ENCODE measurements around the gene CD300C.
"Not testable (repeated sequence)": the region's sequence is repeated elsewhere in the genome, so short reads cannot be mapped to it uniquely, and the experiment has no call there.

The CD300C gene

GRCh38 chr17:74561586-74561985 is 15.7 kb upstream of the CD300C start:
- Histone ChIP-seq H3K36me3 (ENCODE audit: control insufficient read depth in 4 of 4, insufficient read depth in 4 of 4, low read length in 3 of 4) (no peaks in the 10 kb centered on the region), H3K9me3 (ENCODE audit: control extremely low read depth in 1 of 5, control insufficient read depth in 4 of 5, insufficient read depth in 2 of 5, low read depth in 1 of 5, low read length in 4 of 5) (no peaks in the 10 kb centered on the region), H3K27ac (ENCODE audit: insufficient read depth in 1 of 2, low read depth in 1 of 2, low read length in 2 of 2, poor library complexity in 1 of 2, severe bottlenecking in 2 of 2) (no peak overlapping the region), H3K4me3 (ENCODE audit: control insufficient read depth in 1 of 7, extremely low read depth in 1 of 7, insufficient read depth in 4 of 7, low read depth in 2 of 7, low read length in 6 of 7) (no peak overlapping the region), H3K27me3 (replicated peaks in 2 of 5; ENCODE audit: control insufficient read depth in 4 of 5, insufficient read depth in 5 of 5, low read length in 4 of 5) (no peaks in the 10 kb centered on the region), H3K4me1 (ENCODE audit: control extremely low read depth in 1 of 4, control insufficient read depth in 4 of 4, insufficient read depth in 4 of 4, low read length in 3 of 4) (peaks cover 0 to 8% (median 5%) of the 10 kb centered on the region in 4 experiments)
- ChIA-PET POLR2A (no interaction called here), CTCF (interaction anchor here (1.4 kb wide), 1 partner anchor 8 kb away, joined by 3 read pairs; no protein-coding TSS in a partner anchor)
- DNase-seq, result peak in 1 of 3 donors; percentile 46
- WGBS (ENCODE audit: insufficient coverage), result 60% methylated on average over 2 of the region's 3 CpGs

DNA sequence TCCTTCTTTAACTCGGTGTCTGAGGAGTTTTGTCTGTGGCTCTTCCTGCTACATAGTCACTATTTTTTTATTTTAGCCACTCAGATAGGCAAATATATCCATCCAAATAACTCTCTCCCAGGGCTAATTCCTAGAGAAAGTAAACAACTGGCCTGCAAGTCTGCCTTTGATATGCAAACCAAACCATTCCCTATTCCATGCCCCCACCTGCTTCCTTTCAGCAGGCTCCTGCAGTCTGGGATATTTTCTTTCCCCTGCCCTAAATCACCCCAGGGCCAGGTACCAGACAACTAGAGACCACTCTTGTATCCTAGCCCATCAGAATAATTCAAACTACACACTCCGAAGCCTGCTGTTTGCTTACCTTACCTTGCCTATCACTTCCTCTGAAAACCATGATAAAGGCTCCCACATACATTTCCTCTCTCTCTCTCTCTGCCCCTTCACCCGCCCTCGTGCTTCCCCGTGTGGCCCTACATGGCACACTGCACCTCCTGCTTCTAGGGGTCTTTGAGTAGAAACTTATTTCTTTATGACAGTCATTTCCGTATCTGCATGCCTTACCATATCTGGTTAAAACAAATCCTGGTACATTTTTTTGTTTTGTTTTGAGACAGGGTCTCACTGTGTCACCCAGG is 13.1 kb upstream of the CD300C start:
- ChIA-PET CTCF (interaction anchor here (0.9 kb wide), 1 partner anchor 9 kb away, joined by 3 read pairs; the partner anchor contains the start of gene CD300H), POLR2A (no interaction called here)
- H3K36me3 ChIP-seq (ENCODE audit: control insufficient read depth in 4 of 4, insufficient read depth in 4 of 4, low read length in 3 of 4), result no peaks in the 10 kb centered on the region
- H3K9me3 ChIP-seq (ENCODE audit: control extremely low read depth in 1 of 5, control insufficient read depth in 4 of 5, insufficient read depth in 2 of 5, low read depth in 1 of 5, low read length in 4 of 5), result no peaks in the 10 kb centered on the region
- H3K4me1 ChIP-seq (ENCODE audit: control extremely low read depth in 1 of 4, control insufficient read depth in 4 of 4, insufficient read depth in 4 of 4, low read length in 3 of 4), result peaks cover 0 to 6% (median 2%) of the 10 kb centered on the region in 4 experiments
- H3K4me3 ChIP-seq (ENCODE audit: control insufficient read depth in 1 of 7, extremely low read depth in 1 of 7, insufficient read depth in 4 of 7, low read depth in 2 of 7, low read length in 6 of 7), result no peak overlapping the region
- H3K27me3 ChIP-seq (replicated peaks in 2 of 5; ENCODE audit: control insufficient read depth in 4 of 5, insufficient read depth in 5 of 5, low read length in 4 of 5), result no peaks in the 10 kb centered on the region
- DNase-seq, result peak in 1 of 3 donors; percentile 23
- H3K27ac ChIP-seq (ENCODE audit: insufficient read depth in 1 of 2, low read depth in 1 of 2, low read length in 2 of 2, poor library complexity in 1 of 2, severe bottlenecking in 2 of 2), result no peak overlapping the region
- WGBS (ENCODE audit: insufficient coverage), result 38% methylated on average over 5 of the region's 6 CpGs

DNA sequence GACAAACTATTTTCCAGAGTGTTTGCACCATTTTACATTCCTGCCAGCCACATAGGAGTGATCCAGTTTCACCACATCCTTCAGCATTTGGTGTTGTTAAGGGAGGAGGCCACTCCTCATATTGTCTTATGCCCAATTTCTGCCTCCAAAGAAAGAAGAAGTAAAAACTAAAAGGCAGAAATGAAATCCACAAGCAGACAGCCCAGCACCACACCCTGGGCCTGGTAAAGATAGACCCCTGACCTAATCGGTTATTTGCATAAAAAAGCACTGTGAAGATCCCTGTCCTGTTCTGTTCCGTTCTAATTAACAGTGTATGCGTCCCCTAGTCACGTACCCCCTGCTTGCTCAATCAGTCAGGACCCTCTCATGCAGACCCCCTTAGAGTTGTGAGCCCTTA is 12.5 kb upstream of the CD300C start:
- H3K27ac ChIP-seq (ENCODE audit: insufficient read depth in 1 of 2, low read depth in 1 of 2, low read length in 2 of 2, poor library complexity in 1 of 2, severe bottlenecking in 2 of 2); H3K9me3 ChIP-seq (ENCODE audit: control extremely low read depth in 1 of 5, control insufficient read depth in 4 of 5, insufficient read depth in 2 of 5, low read depth in 1 of 5, low read length in 4 of 5); H3K4me3 ChIP-seq (ENCODE audit: control insufficient read depth in 1 of 7, extremely low read depth in 1 of 7, insufficient read depth in 4 of 7, low read depth in 2 of 7, low read length in 6 of 7); DNase-seq; H3K27me3 ChIP-seq (replicated peaks in 2 of 5; ENCODE audit: control insufficient read depth in 4 of 5, insufficient read depth in 5 of 5, low read length in 4 of 5); H3K4me1 ChIP-seq (ENCODE audit: control extremely low read depth in 1 of 4, control insufficient read depth in 4 of 4, insufficient read depth in 4 of 4, low read length in 3 of 4); H3K36me3 ChIP-seq (ENCODE audit: control insufficient read depth in 4 of 4, insufficient read depth in 4 of 4, low read length in 3 of 4): not testable (repeated sequence)
- ChIA-PET CTCF (interaction anchor here (0.9 to 2.1 kb wide), 4 partner anchors 8 to 112 kb away, joined by 3 to 11 read pairs (median 4); partner anchors contain the start of gene CD300H), POLR2A (interaction anchor here (0.6 kb wide), 1 partner anchor 231 kb away, joined by 3 read pairs; no protein-coding TSS in a partner anchor)
- 89% methylated on average over 4 of the region's 4 CpGs for WGBS (ENCODE audit: insufficient coverage)

DNA sequence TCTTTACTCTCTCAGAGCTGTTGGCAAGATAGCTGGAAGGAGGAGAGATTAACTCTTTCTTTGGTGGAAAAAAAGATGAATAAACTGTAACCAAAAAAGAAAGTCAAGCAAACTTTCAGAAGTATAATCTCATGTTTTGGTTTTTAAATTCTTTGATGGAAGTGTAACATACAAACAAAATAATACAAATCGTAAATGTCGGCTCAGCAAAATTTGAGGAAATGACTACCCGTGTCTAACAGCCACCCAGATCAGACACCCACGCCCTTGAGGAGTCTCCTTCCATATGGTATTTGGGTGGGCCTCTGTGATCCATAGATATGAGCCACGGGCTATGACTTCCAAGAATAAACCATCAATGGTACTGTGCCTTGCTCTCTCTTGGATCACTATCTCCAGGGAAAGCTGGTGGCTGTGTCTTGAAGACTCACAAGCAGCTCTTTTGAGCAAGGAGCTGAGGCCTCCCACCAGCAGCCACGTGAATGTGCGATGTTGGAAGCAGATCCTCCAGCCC is 9.6 kb upstream of the CD300C start:
- peaks cover 0 to 6% (median 2%) of the 10 kb centered on the region in 4 experiments for H3K4me1 ChIP-seq (ENCODE audit: control extremely low read depth in 1 of 4, control insufficient read depth in 4 of 4, insufficient read depth in 4 of 4, low read length in 3 of 4)
- CTCF ChIA-PET, result interaction anchor here (1.0 kb wide), 1 partner anchor 10 kb away, joined by 3 read pairs; no protein-coding TSS in a partner anchor

GRCh38 chr17:74554909-74555308 is 9.0 kb upstream of the CD300C start:
- Histone ChIP-seq H3K4me3 (ENCODE audit: control insufficient read depth in 1 of 7, extremely low read depth in 1 of 7, insufficient read depth in 4 of 7, low read depth in 2 of 7, low read length in 6 of 7) (no peak overlapping the region), H3K9me3 (ENCODE audit: control extremely low read depth in 1 of 5, control insufficient read depth in 4 of 5, insufficient read depth in 2 of 5, low read depth in 1 of 5, low read length in 4 of 5) (no peaks in the 10 kb centered on the region), H3K27ac (ENCODE audit: insufficient read depth in 1 of 2, low read depth in 1 of 2, low read length in 2 of 2, poor library complexity in 1 of 2, severe bottlenecking in 2 of 2) (no peak overlapping the region), H3K4me1 (ENCODE audit: control extremely low read depth in 1 of 4, control insufficient read depth in 4 of 4, insufficient read depth in 4 of 4, low read length in 3 of 4) (peaks cover 0 to 6% (median 2%) of the 10 kb centered on the region in 4 experiments), H3K27me3 (replicated peaks in 2 of 5; ENCODE audit: control insufficient read depth in 4 of 5, insufficient read depth in 5 of 5, low read length in 4 of 5) (no peaks in the 10 kb centered on the region), H3K36me3 (ENCODE audit: control insufficient read depth in 4 of 4, insufficient read depth in 4 of 4, low read length in 3 of 4) (no peaks in the 10 kb centered on the region)
- POLR2A ChIA-PET, result no interaction called here
- WGBS (ENCODE audit: insufficient coverage), result 66% methylated on average over 4 of the region's 6 CpGs
- CTCF ChIA-PET, result no interaction called here
- no peak for DNase-seq

More for the DNA sequence above, 9.6 kb upstream of the CD300C start:
- H3K27ac ChIP-seq (ENCODE audit: insufficient read depth in 1 of 2, low read depth in 1 of 2, low read length in 2 of 2, poor library complexity in 1 of 2, severe bottlenecking in 2 of 2), result no peak overlapping the region
- POLR2A ChIA-PET, result no interaction called here
- DNase-seq, result no peak
- H3K4me3 ChIP-seq (ENCODE audit: control insufficient read depth in 1 of 7, extremely low read depth in 1 of 7, insufficient read depth in 4 of 7, low read depth in 2 of 7, low read length in 6 of 7), result no peak overlapping the region
- WGBS (ENCODE audit: insufficient coverage), result 85% methylated on average over 5 of the region's 7 CpGs
- H3K36me3 ChIP-seq (ENCODE audit: control insufficient read depth in 4 of 4, insufficient read depth in 4 of 4, low read length in 3 of 4), result no peaks in the 10 kb centered on the region
- H3K27me3 ChIP-seq (replicated peaks in 2 of 5; ENCODE audit: control insufficient read depth in 4 of 5, insufficient read depth in 5 of 5, low read length in 4 of 5), result no peaks in the 10 kb centered on the region
- H3K9me3 ChIP-seq (ENCODE audit: control extremely low read depth in 1 of 5, control insufficient read depth in 4 of 5, insufficient read depth in 2 of 5, low read depth in 1 of 5, low read length in 4 of 5), result no peaks in the 10 kb centered on the region

DNA sequence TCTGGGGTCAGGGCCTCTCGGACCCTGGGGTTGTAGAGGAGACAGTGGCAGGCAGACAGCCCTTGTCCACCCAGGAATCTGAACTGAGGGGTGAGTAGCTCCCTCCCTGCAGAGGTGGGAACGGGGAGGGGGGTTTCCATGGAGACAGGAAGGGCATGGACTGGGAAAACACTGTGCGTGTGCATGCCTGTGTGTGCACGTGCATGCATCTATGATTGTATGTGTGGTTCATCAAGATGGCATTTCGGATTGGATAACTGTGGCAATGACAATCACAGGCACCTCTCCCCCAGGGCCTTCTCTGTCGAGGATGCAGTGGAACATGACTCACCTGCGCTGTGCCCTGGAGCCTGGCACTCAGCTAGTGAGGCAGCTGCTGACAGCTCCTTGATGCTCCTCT is 6.1 kb upstream of the CD300C start:
- DNase-seq, result no peak
- ChIA-PET CTCF (interaction anchor here (0.8 to 1.1 kb wide), 2 partner anchors 15 to 174 kb away, joined by 3 read pairs; no protein-coding TSS in a partner anchor), POLR2A (no interaction called here)
- no peaks in the 10 kb centered on the region for H3K9me3 ChIP-seq (ENCODE audit: control extremely low read depth in 1 of 5, control insufficient read depth in 4 of 5, insufficient read depth in 2 of 5, low read depth in 1 of 5, low read length in 4 of 5)
- no peak overlapping the region for H3K4me3 ChIP-seq (ENCODE audit: control insufficient read depth in 1 of 7, extremely low read depth in 1 of 7, insufficient read depth in 4 of 7, low read depth in 2 of 7, low read length in 6 of 7)
- H3K27ac ChIP-seq (ENCODE audit: insufficient read depth in 1 of 2, low read depth in 1 of 2, low read length in 2 of 2, poor library complexity in 1 of 2, severe bottlenecking in 2 of 2), result no peak overlapping the region
- H3K36me3 ChIP-seq (ENCODE audit: control insufficient read depth in 4 of 4, insufficient read depth in 4 of 4, low read length in 3 of 4), result no peaks in the 10 kb centered on the region
- WGBS (ENCODE audit: insufficient coverage), result 78% methylated on average over 7 of the region's 7 CpGs
- peaks cover 0 to 21% (median 11%) of the 10 kb centered on the region in 4 experiments for H3K4me1 ChIP-seq (ENCODE audit: control extremely low read depth in 1 of 4, control insufficient read depth in 4 of 4, insufficient read depth in 4 of 4, low read length in 3 of 4)
- H3K27me3 ChIP-seq (replicated peaks in 2 of 5; ENCODE audit: control insufficient read depth in 4 of 5, insufficient read depth in 5 of 5, low read length in 4 of 5), result no peaks in the 10 kb centered on the region

DNA sequence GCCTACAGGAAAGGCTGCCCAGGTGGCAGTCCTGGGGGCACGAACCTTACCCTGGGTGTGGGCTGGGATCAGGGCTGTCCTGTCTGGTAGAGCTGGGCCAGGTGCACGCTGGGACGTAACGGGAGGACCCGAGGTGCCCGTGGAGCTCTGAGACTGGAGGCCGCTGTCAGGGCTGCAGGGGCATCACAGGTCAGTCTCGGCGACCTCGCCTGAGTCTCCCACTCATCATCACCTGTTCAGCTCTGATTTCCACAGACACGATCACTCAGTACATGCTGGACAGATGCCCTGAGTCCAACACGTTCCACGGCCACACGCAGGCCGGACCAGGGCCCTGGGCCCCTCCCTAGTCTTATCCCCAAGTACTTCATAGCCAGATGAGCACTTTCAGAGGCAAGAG is 4.7 kb upstream of the CD300C start:
- no peak for DNase-seq
- 95% methylated on average over 15 of the region's 15 CpGs for WGBS (ENCODE audit: insufficient coverage)
- H3K4me1 ChIP-seq (ENCODE audit: control extremely low read depth in 1 of 4, control insufficient read depth in 4 of 4, insufficient read depth in 4 of 4, low read length in 3 of 4), result peaks cover 0 to 34% (median 17%) of the 10 kb centered on the region in 4 experiments
- no peak overlapping the region for H3K4me3 ChIP-seq (ENCODE audit: control insufficient read depth in 1 of 7, extremely low read depth in 1 of 7, insufficient read depth in 4 of 7, low read depth in 2 of 7, low read length in 6 of 7)
- H3K27me3 ChIP-seq (replicated peaks in 2 of 5; ENCODE audit: control insufficient read depth in 4 of 5, insufficient read depth in 5 of 5, low read length in 4 of 5), result no peaks in the 10 kb centered on the region
- H3K9me3 ChIP-seq (ENCODE audit: control extremely low read depth in 1 of 5, control insufficient read depth in 4 of 5, insufficient read depth in 2 of 5, low read depth in 1 of 5, low read length in 4 of 5), result no peaks in the 10 kb centered on the region
- no peak overlapping the region for H3K27ac ChIP-seq (ENCODE audit: insufficient read depth in 1 of 2, low read depth in 1 of 2, low read length in 2 of 2, poor library complexity in 1 of 2, severe bottlenecking in 2 of 2)
- CTCF ChIA-PET, result no interaction called here
- POLR2A ChIA-PET, result no interaction called here
- no peaks in the 10 kb centered on the region for H3K36me3 ChIP-seq (ENCODE audit: control insufficient read depth in 4 of 4, insufficient read depth in 4 of 4, low read length in 3 of 4)
